NCI-H2227 (cell line): Measurements from ENCODE around the gene IFITM2.
"Not testable (repeated sequence)": the region's sequence is repeated elsewhere in the genome, so short reads cannot be mapped to it uniquely, and the experiment has no call there.

ENCODE experiments used
- DNase-seq: peaks from one replicate; lab custom pipeline; 2025; ENCODE audit not compliant: unreplicated experiment; lab: John Stamatoyannopoulos, UW

The IFITM2 gene

DNA sequence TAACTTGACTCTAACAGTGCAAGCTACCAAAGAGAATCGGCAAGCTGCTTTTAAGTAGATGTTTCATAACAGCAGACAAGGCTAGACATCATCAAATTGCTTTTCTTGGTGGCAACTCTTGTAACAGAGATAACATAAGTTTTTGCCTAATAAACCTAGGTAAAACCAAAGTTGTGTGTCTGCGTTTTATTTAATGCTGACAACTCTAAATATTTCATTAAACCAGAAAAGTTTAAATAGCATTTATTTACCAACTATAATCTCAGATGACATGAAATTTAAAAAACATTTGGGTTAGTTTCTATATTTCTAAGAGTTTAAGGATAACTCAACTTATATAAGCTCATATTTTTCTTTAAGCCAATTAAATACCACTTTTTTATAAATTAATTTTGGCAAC, 32.3 kb downstream of the IFITM2 start:
- no peak for DNase-seq

DNA sequence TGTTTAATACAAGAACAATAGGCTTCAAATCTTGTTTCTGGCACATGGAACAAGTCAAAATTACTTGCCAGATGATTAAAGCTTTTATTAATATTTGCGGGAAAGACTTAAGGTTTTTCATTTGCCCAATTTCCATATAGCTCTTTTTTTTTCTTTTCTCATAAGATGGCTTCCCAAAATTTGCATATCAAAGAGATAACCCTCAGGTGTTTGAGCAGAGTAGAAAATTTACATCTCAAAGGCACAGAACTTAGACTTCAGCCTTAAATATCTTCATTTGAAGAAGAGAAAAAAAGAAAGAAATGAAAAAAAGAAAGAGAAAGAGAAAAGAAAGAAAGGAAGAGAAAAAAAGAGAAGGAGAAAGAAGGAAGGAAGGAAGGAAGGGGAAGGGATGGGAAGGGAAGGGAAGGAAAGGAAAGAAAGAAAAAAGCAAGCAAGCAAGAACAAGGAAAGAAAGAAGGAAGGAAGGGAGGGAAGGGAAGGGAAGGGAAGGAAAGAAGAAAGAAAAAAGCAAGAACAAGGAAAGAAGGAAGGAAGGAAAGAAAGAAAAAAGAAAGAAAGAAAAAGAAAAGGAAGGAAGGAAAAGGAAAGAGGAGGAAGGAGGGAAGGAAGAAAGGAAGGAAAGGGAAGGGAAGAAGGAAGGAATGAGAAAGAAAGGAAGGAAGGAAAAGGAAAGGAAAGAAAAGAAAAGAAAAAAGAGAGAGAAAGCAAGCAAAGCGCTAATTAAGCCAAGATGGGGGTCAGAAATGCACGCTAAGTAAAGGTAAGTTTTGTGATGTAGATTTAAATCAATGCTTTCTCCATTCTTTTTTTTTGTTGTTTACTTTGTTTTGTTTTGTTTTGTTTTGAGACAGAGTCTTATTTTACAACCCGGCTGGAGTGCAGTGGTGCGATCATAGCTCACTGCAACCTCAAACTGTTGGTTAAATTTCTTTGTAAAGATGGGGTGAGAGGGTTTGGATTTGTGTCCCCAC, 33.2 kb downstream of the IFITM2 start:
- no peak for DNase-seq

DNA sequence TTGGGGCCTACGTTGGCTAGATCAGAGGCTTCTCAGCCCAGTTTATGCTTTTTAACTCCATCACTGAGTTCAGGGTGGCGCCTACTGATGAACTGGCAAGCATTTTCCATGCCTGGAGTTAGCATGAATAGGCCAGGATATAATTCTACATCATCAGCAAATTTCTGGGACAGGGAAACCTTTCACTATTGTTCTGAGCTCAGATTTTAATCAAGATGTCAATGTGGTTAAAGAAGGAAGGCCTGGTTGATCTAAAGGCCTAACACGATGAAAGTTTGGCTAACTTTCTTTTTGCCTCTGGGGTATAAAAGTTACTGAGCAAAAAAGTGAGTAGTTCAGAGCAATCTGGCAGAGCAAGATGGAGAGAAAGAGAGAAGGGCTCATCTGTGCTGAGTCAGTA, 34.7 kb downstream of the IFITM2 start:
- no peak for DNase-seq

DNA sequence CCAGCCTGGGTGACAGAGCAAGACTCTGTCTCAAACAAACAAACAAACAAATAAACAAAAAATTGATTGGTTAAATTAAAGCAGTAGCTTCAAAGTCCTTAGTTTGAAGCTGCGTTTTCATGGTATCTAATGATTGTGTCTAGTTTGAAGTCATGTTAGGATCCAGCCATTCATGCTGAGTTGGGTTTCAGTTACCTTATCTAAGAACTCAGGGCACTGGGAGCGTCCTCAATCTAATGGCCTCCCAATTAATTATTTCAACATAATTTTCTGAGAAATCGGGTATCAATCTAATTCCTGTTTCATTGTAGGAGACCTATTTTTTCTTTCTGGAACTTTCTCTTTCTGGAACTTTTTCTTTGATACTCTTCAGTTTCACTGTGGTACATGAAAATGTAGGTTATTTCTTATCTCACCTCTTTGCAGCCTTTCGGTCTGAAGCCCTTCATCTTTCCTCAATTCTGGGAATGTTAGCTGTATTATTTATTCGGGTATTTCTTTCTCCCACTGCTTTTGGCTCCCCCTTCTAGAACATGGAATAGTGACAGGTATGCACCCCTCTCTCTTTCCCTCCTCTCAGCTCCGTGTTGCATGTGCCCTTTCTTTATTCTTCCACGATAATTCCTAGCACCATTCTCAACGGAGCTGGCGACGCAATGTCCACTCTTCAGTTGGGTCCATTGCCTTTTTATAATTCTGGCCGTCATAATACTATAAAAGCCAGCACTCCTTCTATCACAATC, 37.4 kb downstream of the IFITM2 start:
- no peak for DNase-seq

DNA sequence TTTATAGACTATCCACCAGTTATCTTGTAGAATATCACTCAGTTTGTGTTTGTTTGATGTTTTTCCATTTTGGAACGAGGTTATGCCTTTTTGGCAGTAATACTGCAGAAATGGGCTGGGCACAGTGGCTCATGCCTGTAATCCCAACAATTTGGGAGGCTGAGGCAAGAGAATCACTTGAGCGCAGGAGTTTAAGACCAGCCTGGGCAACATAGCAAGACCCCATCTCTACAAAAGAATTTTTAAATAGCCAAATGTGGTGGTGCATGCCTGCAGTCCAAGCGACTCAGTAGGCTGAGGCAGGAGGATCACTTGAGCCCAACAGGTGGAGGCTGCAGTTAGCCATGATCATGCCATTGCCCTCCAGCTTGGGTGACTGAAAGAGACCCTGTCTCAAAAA, 38.9 kb downstream of the IFITM2 start:
- no peak for DNase-seq

DNA sequence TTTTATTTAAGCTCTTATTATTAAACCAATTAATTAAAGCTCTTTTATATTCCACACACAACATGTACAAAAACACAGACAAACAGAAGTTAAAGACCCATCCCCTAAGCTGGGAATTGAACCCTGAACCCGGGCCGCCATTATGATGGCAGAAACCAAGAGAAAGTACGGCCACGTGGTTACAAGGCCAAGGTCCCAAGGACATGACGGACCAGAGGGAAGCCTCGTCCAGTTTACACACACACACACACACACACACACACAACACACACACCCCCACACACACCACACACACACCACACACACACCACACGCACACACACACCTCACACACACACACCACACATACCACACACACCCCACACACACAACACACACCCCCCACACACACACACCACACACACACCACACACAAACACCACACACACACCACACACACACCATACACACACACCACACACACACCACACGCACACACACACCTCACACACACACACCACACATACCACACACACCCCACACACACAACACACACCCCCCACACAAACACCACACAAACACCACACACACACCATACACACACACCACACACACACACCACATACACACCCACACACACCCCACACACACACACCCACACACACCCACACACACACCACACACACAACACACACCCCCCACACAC, 41.8 kb downstream of the IFITM2 start:
- not testable (repeated sequence) for DNase-seq

DNA sequence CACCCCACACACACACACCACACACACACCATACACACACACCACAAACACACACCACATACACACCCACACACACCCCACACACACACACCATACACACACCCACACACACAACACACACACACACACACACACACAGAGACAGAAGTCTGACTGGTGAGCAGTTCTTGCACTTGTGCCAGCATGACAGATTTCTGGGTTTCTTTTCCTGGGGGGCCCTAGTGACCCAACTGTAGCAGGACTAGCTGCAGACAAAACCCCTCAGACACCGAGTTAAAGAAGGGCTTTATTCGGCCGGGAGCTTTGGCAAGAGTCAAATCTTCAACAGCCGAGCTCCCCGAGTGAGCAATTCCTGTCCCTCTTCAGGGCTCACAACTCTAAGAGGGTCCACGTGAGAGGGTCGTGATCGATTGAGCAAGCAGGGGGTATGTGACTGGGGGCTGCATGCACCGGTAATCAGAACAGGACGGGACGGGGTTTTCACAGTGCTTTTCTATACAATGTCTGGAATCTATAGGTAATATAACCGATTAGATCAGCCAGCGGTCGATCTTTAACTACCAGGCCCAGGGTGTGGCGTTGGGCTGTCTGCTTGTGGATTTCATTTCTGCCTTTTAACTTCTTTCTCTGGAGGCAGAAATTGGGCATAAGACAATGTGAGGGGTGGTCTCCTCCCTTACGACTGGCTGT, 42.6 kb downstream of the IFITM2 start:
- DNase-seq = not testable (repeated sequence)

DNA sequence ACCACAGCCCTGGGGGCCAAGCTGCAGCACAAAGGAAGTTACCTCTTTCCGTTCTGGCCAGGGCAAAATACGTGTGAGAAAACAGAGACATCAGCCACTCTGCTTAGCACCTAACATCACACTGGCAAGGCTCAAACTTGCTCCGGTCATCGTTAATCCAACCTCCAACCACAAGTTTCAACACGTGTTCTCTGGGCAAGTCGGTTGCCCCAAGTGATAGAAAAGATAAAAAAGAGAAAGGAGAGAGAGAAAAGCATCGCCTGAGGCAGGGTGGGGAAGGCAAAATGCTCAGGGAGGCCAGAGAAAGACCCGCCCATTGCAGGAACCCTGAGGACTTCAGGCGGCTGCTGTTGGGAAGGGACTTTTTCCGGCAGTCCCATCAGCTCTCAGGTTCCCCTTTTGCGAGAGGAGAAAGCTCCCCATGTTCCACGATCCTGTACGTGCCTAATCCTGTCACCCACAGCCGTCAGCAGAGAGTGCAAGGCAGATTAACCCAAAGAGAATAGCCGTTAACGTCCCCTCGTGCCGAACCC, 43.2 kb downstream of the IFITM2 start:
- DNase-seq = no peak

DNA sequence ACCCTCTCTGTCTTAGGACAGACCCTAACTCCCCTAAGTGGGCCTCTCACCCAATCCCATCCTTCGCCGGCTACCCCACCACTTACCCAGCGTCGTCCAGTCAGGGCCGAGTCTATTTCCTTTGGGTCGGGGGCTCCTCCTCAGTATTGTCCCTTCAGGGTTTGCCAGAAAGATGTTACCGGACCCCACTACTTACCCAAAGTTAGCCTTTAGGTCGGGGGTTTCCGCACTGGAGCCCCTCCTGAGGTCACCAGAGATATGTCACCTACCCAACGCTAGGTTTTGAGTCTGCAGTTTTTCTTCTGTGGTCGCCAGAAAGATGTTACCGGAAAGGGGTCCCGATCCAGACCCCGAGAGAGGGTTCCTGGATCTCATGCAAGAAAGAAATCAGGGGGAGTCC, 43.8 kb downstream of the IFITM2 start:
- no peak for DNase-seq

DNA sequence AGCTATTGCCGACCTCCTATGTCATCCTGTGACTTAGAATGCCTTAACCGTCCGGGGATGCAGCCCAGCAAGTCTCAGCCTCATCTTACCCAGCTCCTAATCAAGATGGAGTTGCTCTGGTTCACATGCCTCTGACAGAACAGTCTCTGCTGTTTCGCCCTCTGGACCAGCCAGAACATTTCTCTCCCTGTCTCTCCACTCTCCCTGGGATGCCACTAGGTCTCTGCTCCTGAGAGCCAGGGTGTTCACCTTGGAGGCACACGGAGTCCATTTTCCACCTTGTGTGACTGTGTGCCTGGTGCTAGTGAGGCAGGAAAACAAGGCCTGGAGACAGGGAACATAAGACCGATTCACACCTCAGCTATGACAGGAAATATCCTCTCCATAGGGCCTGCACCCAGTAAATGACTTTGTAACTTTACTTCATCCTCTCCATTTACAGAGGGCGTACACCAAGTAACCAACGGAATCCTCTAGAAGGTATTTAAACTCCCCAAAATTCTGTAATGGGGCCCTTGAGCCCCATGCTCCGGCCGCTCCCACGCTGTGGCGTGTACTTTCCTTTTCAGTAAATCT, 44.9 kb downstream of the IFITM2 start:
- DNase-seq = no peak

DNA sequence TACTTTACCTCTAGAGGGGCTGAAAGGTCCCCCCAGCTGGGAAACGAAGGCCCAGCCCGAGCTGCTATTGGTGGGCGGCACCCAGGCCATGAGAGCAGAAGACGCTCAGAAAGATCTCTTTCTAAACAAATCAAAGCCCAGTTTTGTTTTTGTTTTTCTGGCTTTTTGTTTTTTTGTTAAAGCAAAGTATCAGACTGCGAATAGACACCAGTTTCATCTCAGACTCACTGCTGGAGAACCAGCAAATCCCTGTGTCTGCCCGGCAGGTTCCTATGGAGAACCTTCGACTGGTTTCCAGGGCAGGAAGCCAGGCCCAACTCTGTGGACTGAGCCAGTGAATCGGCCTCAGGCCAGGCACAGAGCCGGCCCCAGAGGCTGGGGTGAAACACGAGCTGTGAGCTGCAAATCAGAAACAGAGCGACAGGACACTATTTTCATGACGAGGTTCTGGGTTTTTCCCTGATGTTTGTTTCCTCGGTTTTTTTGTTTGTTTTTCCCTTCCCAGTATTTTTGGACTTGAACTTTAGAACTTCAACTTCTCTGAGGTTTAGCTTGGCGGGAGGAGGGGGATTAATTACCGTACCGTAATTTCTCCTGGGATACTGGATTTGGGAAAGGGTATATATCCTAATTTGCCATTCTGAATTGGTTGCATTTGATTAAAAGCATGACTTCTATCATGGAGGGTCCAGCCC, 45.7 kb downstream of the IFITM2 start:
- no peak for DNase-seq

DNA sequence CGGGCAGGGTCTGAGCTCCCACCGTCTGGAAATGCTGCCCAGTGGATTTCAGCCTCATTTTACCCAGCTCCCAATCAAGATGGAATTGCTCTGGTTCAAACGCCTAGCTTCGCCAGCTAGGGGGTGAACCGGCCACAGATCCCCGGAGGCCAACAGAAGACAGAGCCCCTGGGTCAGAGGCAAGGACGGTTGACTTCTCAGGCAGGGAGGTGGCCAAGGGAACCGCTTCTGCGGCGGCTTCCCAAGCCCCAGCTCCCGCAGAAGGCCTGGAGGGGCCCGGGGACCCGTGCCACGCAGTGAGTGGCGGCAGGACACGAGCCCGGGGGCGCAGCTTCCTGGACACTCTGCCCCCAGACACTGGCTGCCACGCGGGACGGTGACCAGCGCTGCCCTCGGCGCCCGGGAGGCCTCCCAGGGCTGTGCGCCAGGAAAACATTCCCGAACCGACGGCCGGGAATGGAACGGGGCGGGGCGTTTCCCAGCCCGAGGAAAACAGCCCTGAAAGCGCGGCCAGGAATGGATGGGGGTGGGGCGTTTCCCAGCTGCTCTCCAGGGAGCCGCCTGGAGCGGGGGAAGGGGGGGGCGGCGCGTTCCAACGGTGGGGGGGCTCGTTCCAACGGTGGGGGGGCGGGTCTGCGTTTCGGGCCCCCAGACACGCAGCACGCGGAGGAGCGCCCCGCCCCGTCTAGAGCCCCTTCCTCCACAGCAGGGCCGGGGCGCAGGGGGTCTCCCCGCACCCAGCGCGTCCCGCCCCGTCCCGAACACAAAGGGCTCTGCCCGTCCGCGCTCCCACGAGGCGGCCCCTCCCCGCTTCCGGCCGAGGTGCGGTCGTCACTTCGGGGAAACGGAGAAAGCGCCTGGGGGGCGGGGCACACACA, 48.2 kb downstream of the IFITM2 start:
- peak; percentile 90 for DNase-seq

DNA sequence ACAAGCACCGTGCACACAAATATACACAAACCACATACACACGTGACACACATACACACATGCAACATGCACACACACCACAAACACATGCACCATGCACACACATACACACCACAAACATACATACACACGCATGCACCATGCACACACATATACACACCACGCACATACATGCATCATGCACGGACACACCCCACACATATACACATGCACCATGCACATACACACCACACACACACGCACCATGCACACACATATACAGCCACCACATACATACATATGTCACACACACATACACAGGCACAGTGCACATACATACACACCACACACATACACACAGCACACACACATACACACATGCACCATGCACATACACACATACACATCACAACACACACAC, 49.0 kb downstream of the IFITM2 start:
- no peak for DNase-seq

DNA sequence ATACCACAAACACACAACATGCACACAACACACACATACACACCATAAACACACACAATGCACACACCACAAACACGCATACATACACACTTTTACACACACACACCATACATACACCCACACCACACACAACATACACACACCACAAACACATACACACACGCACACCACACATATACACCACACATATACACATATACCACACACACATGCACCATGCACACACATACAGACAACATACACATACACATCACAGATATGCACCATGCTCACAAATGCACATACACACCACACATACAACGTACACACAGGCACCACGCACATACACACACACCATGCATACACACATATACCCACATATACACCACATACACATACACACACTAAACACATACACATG, 50.0 kb downstream of the IFITM2 start:
- no peak for DNase-seq

DNA sequence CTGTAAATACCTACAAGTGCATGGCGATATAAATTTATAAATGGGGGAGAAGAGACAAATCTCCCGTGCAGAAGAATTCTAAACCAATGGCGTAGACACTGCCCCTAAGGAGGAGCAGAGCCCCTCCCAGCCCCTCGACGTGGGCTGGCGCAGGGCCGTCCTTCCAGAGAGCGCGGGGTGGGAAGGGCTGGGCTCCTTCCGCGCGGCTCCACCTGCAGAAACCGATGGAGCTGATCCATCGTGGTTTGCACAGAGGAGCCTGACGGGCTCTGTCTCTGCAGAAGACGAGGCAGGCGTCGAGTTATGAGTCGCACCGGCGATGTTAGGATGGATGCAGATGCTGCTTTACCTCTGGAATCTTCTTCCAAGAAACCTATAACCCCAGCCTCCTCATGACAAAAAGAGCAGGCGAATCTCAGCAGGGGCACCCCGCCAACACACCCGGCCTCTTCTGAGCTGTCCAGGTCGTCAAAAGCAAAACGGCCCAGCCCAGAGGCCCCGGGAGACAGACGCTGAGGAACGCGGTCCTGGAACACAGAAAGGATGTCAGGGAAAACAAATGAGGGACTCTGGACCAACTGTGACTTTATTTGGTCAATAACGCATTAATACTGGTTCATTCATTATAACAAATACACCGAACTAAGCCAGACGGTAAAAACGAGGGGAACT, 50.6 kb downstream of the IFITM2 start:
- DNase-seq = peak; percentile 50
